K562 (cell line): ENCODE data around the gene CFL1. TPM values are rescaled to one million over a fixed set of nuclear protein-coding genes. Genes with fewer than 3 reads are reported as not detected.

ENCODE experiments used
- AFF1 ChIP-seq, 2 experiments: fragments of 450-650 bp; IDR thresholded peaks; 2 replicates each; pipeline ENCODE4 v1.6.1; 2018; ENCODE audit warnings: mild to moderate bottlenecking in 2 of 2, low read depth in 1 of 2; ENCODE audit not compliant: partially characterized antibody in 2 of 2
- ATF7 ChIP-seq: fragments of 450-650 bp; IDR thresholded peaks from 2 replicates; pipeline ENCODE4 v1.7.1; 2014; ENCODE audit warnings: mild to moderate bottlenecking, moderate library complexity
- CBX2 ChIP-seq: fragments of 200-600 bp; sonication (generic); IDR thresholded peaks from one replicate; pipeline ENCODE4 v1.6.1; 2012; ENCODE audit warnings: mild to moderate bottlenecking, low read length, inconsistent platforms; ENCODE audit not compliant: insufficient read depth, poor library complexity, severe bottlenecking
- FOXP4 ChIP-seq: sonication (generic); formaldehyde crosslinking; IDR thresholded peaks from 2 replicates; pipeline ENCODE4 v1.8.0; 2022; ENCODE audit warnings: mild to moderate bottlenecking, missing genetic modification reagents, borderline replicate concordance
- HMG20B ChIP-seq: fragments of 250-450 bp; sonication (Bioruptor Pico); IDR thresholded peaks from 2 replicates; pipeline ENCODE4 v1.5.0; 2021; ENCODE audit warnings: mild to moderate bottlenecking
- HMGN3 ChIP-seq: IDR thresholded peaks from 2 replicates; pipeline ENCODE4 v1.6.1; 2011; ENCODE audit warnings: borderline replicate concordance, low read depth, mild to moderate bottlenecking, mixed read lengths, low read length; ENCODE audit not compliant: insufficient read length; ENCODE audit errors: extremely low read depth
- MCM7 ChIP-seq, 2 experiments: fragments of 450-650 bp; IDR thresholded peaks; 2 replicates each; pipeline ENCODE4 v1.6.1; 2016 to 2018
- NFRKB ChIP-seq: fragments of 450-650 bp; IDR thresholded peaks from 2 replicates; pipeline ENCODE4 v1.6.1; 2016; ENCODE audit warnings: low read depth
- PHF8 ChIP-seq: fragments of 200-600 bp; sonication (generic); IDR thresholded peaks from 2 replicates; pipeline ENCODE4 v1.6.1; 2012; ENCODE audit warnings: mixed run types, mild to moderate bottlenecking, inconsistent platforms, low read length, moderate library complexity, borderline replicate concordance
- RBM14 ChIP-seq: fragments of 200-400 bp; formaldehyde crosslinking; IDR thresholded peaks from 2 replicates; pipeline ENCODE4 v1.6.1; 2018; ENCODE audit warnings: low read depth, mild to moderate bottlenecking, low read length, moderate library complexity, borderline replicate concordance; ENCODE audit not compliant: insufficient read depth
- RNF219 ChIP-seq: fragments of 250-450 bp; sonication (Bioruptor Pico); IDR thresholded peaks from 2 replicates; pipeline ENCODE4 v1.5.0; 2022; ENCODE audit warnings: mild to moderate bottlenecking
- SP2 ChIP-seq: IDR thresholded peaks from 2 replicates; pipeline ENCODE4 v1.6.1; 2011; ENCODE audit warnings: mild to moderate bottlenecking, low read depth, low read length, moderate library complexity; ENCODE audit not compliant: poor library complexity, severe bottlenecking; ENCODE audit errors: extremely low read depth
- SRF ChIP-seq, 2 experiments: fragments of 250-450, 450-650 bp in 1 of 2; sonication (Bioruptor Pico) in 1 of 2; sonication (generic) in 1 of 2; formaldehyde crosslinking; IDR thresholded peaks; 2 replicates each; pipeline versions ENCODE4 v1.5.0 to v1.5.1; 2020 to 2022; ENCODE audit warnings: mild to moderate bottlenecking in 1 of 2, missing genetic modification reagents in 1 of 2
- TAF1 ChIP-seq: IDR thresholded peaks from 2 replicates; pipeline ENCODE4 v1.6.1; 2011; ENCODE audit warnings: mild to moderate bottlenecking, low read length, moderate library complexity; ENCODE audit not compliant: insufficient read depth, control insufficient read depth, severe bottlenecking; ENCODE audit errors: extremely low read depth
- TBP ChIP-seq: optimal IDR thresholded peaks from 2 replicates; pipeline ENCODE3; 2011; ENCODE audit warnings: low read depth, low read length, improper control_type of control experiment
- TSC22D4 ChIP-seq: fragments of 450-650 bp; IDR thresholded peaks from 2 replicates; pipeline ENCODE4 v1.6.1; 2016; ENCODE audit warnings: missing genetic modification characterization, missing biosample characterization, control low read depth
- U2AF1 ChIP-seq: fragments of 200-400 bp; formaldehyde crosslinking; optimal IDR thresholded peaks from 2 replicates; pipeline ENCODE3; 2017; ENCODE audit warnings: mild to moderate bottlenecking, low read depth, low read length, moderate library complexity
- ZNF134 ChIP-seq: fragments of 250-450 bp; sonication (Bioruptor Pico); conservative IDR thresholded peaks from 2 replicates; pipeline ENCODE4 v1.4.0; 2020
- ZNF75A ChIP-seq: fragments of 450-650 bp; formaldehyde crosslinking; IDR thresholded peaks from 2 replicates; pipeline ENCODE4 v1.4.0; 2020; ENCODE audit warnings: mild to moderate bottlenecking
- ZNF780A ChIP-seq: fragments of 250-450 bp; sonication (Bioruptor Pico); IDR thresholded peaks from 2 replicates; pipeline ENCODE4 v1.5.0; 2021; ENCODE audit warnings: mild to moderate bottlenecking
- ZNF830 ChIP-seq: fragments of 250-450 bp; sonication (Bioruptor Pico); IDR thresholded peaks from 2 replicates; pipeline ENCODE4 v1.5.0; 2021; ENCODE audit warnings: mild to moderate bottlenecking
- polyA plus RNA-seq, 8 experiments: library from polyadenylated mRNA; depleted of rRNA in 4 of 8; stranded (reverse) in 5 of 8; unstranded in 3 of 8; fragments of >200 nt; fragmentation: Nextera tagmentation in 2 of 8; fragmentation: Illumina TruSeq in 1 of 8; extraction: Ambion mirVana in 2 of 8; extraction: Trizol in 1 of 8; gene quantifications; 2 replicates each; pipeline versions ENCODE4 v1.2.1 to v1.2.3, GENCODE V29; 2011 to 2014; ENCODE audit warnings: inconsistent platforms in 1 of 8, missing spikeins in 1 of 8
- total RNA-seq, 7 experiments: library from RNA; depleted of rRNA in 6 of 7; stranded (reverse); fragments of >200 nt in 6 of 7; fragmentation: Illumina TruSeq in 2 of 7; extraction: Trizol in 2 of 7; gene quantifications; 2 replicates each; pipeline versions ENCODE4 v1.2.1 to v1.2.3, GENCODE V29; 2011 to 2021; ENCODE audit warnings: low replicate concordance in 1 of 7

The CFL1 gene
- total and polyA plus RNA-seq, 9 of the 15 experiments (the other 6 are each of a cell fraction or from before 2014, with no cell fraction given), result 105 to 1,101 (median 859) TPM

- TF ChIP-seq FOXP4 (CRISPR knock-in tag) (no peak), PHF8 (no peak), SP2 (no peak), U2AF1 (no peak), NFRKB (no peak), TSC22D4 (no peak), ZNF830 (no peak), TBP (no peak), HMG20B (CRISPR knock-in tag) (no peak), ZNF134 (no peak), RBM14 (no peak), TAF1 (no peak), ZNF780A (CRISPR knock-in tag) (no peak), RNF219 (no peak), MCM7 (IDR thresholded peaks at IDR 0.05) (no peak), ATF7 (no peak), AFF1 (IDR thresholded peaks at IDR 0.05; ENCODE audit: low read depth in 1 of 2, partially characterized antibody in 2 of 2) (peak in 1 of 2 experiments; percentile 95), ZNF75A (CRISPR knock-in tag) (no peak), CBX2 (no peak), HMGN3 (no peak), SRF (CRISPR knock-in tag; IDR thresholded peaks at IDR 0.05) (no peak)
These were observed 10.2 kb upstream of the CFL1 start (continued) for GRCh38 chr11:65868076-65868667.
